IPS DF 19.7 (cell line): Measurements from ENCODE around the gene C12orf42.

Source experiments
- DNase-seq: peaks from one replicate; pipeline ENCODE4 v3.0.0-alpha.2; 2013; ENCODE audit warnings: low read depth, low spot score

Gene C12orf42

DNA sequence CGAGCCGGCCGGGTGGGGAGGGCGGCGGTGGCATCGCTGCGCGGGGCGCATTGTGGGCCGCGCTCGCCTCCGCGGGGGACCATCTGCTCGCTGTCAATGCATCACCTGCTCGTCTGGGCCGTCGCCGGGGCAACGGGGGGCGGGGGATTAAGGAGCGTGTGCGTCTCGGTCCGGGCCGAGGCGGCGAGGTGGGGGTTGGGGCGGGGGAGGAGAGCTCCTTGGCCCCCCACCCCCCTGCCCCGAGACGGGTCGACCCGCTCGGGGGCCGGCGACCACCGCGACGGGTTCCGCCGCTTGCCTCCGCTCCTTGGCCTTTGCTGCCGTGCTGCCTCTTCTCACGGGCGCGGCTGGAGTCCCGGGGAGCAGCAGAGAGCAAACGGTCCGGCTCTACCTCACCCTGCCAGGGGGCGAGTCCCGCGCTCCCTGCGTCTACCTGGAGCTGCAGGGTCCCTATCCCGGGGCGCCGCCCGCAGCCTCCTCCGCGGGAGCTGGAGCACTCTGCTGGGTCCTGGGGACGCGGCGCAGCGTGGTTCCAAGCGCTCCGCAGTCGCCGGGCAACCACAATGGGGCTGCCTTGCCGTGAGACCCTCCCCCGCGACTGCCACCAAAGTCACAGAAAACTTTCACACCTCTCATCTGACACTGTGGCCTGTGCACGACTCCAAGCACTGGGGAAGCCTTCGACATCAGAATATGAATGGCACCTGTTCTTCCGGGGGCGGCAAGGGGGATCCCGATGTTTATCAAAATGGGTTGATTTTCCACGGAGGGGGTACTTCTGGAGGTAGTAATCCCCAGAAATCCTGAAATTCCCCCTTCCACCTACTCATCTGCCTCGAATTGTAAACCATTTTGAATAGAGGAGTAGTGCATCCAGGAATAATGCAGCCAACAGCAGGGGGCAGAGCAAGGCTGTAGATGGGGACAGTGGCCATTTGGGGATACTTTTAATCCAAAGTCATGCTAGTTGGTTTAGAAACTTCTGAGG lies at the start of gene C12orf42:
Gene C12orf42 (minus strand): TSS at position 500 of the 988 bp plus-strand sequence. CDS start 17,542 bp downstream, outside the sequence.
- no peak for DNase-seq

DNA sequence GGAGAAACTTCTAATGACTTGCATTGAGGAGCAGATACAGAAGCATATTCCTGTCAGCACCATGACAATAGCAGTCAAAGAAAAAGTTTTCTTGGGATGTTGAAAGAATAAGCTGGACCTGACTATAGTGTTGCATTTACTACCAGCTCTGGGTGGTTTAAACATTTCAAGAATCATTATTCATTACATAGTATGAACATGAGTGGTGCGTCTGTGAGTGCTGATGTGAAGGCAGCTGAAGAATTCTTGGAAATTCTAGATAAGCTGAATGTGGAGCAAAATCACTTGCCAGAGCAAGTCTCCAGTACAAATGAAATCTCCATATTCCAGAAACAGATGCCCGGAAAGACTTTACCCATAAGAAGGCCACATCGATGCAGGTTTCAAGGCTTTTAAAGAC lies 46.3 kb upstream of the C12orf42 start:
- DNase-seq: no peak

DNA sequence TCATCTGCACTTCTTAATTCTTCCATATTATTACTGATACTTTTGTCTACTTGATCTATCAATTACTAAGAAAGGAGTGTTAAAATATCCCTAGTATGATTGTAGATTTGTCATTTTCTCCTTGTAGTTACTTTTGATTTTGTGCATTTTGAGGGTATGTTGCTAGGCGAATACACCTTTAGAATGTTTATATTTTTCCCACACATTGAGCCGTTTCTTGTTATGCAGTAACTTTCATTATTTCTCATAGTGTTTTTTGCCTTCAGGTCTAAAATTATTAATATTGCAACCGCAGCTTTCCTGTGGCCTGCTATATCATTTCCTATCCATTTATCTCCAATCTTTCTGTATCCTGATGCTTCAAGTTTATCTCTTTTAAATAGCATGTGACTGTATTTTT lies 44.6 kb upstream of the C12orf42 start:
- DNase-seq: no peak

DNA sequence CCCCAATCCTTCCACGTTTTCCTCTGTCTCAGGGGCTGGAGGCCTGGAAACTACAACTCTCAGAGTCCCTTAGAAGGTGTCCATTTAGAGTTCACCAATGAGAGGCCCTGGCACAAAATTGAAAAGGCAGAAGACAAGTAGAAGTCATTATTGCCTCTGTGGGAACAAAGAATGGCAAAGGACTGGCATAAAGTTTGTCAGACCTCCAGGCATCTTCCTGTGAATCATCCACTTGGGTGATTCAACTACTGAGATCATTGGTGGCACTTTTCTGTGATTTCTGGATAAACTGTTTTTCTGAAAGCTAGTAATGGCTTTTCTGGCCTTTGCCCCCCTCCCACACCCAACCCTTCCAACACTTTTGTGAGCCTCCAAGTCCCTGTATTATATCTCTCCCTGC lies 42.6 kb upstream of the C12orf42 start:
- no peak for DNase-seq

DNA sequence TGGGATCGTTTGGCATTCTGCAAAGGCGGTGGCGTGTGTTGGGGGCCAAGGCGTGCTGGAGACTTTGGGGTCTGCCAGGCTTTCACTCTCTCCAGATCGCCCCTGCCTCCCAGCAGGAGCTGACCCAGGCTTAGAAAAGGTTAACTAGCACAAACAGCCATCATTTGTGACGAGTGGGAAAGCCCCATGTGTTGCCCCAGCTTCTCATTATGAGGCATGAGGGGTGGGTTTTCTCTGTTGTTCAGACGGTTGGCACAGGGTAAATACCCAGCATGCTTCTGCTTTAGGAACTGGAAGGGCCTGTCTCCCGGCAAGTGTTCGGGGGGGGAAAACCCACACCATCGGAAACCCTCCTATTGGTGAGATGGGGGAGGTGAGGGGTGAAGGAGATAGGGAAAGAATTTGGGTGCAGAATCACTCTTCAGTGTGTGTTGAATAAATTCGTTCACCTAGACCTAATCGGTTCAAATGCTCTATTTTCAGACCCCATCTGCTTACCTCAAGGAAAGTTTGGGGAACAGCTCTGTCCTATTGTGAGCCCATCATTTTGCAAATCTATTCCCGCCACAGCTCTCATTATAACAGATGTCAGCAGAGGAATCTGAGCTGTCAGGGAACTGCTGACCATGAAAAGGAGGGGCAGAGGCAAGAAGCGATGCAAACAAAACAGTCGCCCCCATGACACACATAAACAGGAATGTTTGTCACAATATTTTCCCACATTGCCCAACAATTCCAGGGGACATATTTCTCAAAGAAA lies 34.7 kb upstream of the C12orf42 start:
- DNase-seq: no peak

DNA sequence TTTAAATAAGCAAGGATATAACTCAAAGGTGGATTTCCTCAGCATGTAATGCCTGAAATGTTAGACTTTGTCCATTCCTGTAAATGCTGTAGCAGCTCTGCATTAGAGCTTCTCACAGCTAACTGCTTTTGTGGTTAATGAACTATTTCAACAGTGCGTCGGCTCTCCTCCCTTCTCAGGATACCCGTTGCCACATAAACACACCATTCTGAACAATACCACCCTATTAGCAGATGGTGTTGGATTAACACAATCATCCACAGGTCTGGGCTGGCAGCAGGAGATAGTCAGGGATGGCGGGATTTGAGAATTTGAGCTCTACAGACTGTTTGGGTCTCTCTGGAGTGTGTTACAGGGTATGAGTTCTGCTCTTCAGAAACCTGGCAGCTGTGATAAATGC lies 33.5 kb upstream of the C12orf42 start:
- no peak for DNase-seq

DNA sequence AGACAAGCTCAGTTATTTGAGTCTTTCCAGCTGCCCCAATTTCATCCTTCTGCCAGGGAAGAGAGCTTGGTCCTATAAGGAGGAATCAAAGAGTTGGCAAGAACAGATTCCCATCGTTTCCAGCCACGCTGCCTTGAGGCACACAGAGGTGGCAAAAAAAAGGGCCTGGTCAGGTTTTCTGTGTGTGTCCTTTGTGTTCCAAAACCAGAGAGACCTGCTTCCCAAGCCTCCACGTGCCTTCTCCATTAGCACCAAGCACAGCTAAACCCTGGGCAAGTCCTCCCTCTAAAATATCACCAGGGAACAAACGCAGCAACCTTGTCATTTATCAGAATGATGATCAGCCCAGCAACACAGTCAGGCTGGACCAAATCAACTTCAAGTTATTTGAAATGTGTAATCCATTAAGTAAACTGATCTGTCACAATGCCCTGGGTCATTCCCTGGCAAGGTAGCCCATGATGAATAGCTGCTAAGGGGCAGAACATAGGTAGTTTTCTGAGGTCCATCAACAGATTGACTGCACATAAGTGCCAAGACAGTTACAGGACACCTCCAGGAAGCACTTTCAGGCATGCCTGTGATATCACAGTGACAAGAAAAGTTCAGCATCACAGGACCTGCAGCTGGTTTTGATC lies 28.6 kb upstream of the C12orf42 start:
- DNase-seq: no peak

DNA sequence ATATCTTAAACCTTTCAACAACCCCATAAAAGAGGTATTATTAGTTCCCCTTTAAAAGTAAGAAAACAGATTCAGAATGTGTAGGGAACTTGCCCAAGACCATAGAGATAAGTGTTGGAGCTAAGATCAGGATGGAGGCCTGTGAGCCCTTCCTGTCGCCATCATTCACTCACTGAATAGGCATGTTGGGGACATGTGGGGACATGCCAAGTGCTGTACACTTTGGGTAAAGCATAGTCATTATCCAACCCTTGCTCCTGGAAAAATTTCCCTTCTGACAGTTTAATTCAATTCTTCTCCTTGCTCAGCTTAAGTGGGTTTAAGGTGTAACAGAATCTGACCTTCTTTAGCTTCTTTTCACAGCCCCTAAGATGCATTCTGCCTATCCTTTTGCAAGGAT lies 28.0 kb upstream of the C12orf42 start:
- no peak for DNase-seq

DNA sequence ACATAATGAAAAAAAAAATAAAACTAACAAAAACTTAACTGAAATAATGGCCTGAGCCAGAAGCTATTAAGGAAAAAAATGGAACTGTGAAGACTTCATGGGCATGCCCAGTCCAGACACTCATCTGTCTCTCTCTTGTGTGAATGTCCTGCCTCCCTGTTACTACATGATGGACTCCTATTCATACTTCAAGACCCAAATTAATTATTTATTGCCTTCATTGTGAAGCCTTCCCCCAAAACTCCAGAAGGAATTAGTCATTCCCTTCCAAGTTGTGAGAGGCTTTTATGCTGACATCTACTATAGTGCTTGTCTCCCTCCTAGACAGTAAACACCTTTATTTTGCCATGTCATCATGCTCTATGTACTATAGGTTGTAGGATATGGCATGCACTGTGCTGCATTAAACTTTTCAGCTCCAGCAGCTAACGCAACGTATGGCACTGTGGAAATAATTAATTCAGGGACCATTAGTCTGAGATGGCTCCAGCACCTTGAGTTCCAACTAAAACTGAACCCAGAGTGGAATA lies 25.0 kb upstream of the C12orf42 start:
- no peak for DNase-seq

DNA sequence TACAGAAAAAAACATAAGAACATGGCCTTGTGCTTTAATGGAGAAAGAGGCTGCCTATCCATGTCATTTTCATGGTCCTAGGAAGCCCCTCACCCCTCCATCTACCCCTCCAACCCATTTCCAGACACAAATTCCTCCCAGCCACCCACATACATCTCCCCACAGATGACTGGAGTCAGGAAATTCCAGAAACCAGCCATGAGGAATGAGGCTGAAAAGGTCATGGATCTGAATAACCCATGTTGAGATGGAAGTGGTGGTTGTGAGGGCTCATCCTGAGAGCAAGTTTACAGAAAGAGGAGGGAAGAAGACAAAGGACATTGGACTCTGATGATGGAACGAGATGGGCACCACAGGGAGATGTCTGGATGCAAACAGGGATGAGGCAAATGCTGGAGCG lies 23.9 kb upstream of the C12orf42 start:
- no peak for DNase-seq

DNA sequence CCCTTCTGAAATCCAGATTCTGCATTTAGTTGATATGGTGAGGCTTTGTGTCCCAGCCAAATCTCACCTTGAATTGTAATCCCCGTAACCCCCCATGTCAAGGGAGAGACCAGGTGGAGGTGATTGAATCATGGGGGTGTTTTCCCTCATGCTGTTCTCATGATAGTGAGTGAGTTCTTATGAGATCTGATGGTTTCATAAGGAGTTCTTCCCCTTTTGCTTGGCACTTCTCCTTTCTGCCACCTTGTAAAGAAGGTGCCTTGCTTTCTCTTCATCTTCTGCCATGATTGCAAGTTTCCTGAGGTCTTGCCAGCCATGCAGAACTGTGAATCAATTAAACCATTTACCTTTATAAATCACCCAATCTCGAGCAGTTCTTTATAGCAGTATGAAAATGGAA lies 23.1 kb upstream of the C12orf42 start:
- DNase-seq: no peak

DNA sequence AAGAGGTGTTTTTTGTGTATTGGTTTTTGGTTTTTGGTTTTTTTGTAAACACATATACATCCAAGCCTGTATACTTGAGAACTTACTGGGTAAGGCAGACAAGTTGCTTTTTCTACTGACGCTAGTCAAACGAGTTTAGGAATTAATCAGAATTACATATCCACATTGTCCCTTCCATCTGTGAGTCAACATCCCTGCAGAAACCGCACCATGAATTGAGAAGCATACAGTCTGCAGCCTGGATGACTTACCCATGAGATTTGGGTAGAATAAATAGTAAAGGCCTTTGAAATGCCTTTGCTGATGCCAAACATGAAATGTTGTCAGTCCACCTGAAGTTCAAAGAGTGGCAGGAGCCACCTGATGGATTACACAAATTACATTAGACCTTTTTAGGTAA lies 21.4 kb upstream of the C12orf42 start:
- no peak for DNase-seq

DNA sequence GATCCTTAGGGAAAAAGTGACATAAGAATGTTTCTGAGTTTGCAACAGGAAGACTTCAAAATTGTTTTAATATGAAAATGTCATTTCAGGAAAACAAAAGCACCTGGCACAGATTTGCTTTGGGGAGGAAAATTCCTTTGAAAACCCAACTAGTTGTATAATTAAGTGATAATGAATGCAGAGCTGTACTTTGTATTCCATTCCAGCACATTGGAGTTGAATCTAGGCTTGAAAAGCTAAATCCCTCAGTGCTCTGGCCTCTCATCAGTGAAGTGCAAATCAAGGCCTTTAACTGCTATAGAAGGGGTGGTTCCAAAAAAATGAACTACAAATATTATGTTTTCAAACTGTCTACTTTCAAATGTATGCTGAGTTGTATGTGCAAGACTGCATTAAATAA lies 19.6 kb upstream of the C12orf42 start:
- DNase-seq: no peak

DNA sequence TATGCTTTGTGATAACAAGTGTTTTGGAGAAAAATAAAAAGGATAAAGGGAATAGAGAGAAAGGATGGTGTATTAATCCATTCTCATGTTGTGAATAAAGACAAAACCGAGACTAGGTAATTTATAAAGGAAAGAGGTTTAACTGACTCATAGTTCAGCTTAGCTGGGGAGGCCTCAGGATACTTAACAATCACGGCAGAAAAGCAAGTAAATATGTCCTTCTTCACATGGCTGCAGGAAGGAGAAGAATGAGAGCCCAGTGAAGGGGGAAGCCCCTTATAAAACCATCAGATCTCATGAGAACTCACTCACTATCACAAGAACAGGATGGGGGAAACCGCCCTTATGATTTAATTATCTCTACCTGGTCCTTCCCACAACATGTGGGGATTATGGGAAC lies 18.1 kb upstream of the C12orf42 start:
- DNase-seq: no peak

DNA sequence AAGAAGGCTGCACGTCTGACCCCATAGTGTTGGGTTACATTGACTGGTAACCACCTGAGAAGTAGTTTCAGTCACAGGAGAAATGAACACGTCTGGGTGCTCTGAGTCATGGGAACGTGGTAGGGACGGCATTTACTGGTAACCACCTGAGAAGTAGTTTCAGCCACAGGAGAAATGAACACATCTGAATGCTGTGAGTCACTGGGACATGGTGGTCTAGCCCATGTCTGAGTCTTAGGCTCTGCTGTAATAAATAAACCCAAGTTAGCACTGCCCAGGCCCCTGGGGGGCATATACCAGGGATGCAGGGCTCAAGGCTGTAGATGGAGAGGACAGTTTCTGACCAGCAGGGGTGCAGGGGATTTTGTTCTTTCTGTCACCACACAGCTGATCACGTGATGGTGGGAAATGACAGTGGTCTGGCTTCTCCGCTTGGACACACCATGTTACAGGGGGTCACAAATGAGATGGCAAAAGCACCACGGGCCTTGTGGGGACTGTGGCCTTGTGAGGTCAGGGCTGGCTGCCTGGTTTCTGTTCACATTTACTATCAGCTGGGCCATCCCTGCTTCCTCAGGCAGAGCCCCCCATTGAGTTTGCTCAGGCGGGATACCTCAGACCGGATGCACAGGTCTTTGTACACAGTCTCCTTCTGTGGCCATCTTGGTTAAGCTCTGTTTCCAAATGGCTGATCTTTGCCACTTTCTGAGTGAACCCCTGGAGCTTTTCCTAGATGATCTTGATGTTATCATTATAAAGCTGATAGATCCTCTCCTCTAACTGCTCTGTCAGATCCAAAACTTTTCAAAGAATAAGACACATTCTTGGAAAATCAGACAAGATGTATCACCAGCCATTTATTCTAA lies 9.8 kb upstream of the C12orf42 start:
- no peak for DNase-seq

DNA sequence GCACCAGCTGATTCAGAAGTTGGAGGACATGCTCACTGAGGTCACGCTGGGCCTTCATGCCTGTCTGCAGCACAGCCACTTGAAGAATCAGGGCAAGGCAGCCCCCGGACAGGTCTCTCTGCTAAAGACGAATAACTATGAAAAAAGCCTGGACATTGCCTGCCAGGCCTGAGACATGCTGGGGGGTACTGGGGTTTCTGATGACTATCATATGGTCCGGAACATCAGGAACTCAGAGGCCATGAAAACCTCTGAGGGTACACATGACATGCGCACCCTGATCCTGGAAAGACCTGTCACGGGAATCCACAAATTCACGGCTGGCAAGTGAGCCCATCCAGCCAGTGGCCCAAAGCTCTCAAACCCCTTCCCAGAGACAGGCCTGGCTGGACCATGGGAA lies 8.8 kb upstream of the C12orf42 start:
- DNase-seq: no peak

DNA sequence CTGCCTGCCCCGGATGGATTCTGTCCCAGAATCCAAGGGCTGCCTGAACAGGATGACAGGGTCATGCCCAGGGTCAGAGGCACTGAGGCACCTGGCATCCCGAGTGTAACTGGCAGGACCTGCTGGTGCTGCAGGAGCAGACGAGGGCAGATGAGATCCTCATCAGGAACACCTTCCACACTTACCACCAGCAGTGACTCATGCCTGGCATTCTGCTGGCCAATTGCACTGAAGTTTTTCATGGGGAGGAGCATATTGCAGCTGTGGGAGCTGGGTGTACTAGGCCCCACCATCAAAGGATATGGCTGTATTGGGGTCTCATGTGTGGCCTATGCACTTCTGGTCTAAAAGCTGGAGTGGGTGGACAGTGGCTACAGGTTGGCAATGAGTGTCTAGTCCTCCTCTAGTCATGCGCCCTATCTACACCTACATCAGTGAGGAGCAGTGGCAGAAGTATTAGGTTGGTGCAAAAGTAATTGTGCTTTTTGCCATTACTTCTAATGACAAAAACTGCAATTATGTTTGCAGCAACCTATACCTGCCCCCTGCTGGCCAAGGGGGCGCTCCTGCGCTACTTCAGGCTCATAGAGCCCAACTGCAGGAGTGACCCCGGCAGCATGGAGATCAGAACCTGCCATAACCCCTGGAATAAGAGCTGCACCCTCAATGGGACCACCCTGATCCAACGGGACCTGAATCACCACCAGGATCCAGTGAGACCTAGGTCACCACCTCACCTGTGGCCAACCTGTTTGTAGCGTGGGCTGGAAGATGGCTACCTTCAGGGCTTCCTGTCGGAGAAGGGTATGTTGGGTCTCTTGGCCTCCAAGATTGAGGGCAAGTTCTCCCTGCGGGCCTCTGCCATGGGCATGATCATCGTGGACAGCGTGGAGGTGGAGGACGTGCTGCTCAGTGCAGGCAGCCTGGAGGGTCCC lies 8.0 kb upstream of the C12orf42 start:
- DNase-seq: no peak

DNA sequence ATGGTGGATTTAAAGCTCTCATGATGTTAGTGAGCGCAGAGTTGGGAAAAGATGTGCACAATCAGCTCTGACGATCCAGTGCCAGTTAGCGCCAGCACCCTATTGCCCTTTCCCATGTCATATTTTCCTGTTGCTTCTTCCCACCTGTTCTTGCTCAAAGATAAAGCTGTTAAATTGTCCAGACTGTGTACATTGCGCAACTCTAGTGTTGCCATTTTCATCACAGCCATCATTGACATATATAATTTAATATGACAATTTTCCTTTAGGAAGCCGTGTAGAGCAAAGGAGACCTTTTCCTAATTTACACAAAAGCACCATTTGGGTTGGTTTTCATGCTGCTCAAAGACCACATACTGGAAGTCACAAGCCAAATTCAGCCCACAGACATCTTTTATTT lies 5.7 kb upstream of the C12orf42 start:
- DNase-seq: no peak

DNA sequence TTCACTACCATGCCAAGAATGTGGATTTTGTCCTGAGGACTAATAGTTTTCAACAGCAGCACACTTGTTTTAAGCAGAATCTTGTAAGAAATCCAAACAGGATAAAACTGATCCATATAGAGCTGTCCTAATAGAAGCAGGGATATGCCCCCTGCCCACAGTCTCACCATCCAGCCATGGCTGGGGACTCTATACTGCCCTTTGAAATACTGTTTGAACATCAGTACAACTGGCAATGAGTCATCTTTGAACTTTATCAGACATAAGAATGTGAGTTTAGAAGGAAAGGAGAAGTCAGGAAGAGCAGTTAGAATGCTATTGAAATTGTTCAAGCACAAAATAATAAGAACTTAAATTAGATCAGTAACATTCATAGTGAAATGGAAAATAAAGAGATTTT lies 3.8 kb upstream of the C12orf42 start:
- DNase-seq: no peak

DNA sequence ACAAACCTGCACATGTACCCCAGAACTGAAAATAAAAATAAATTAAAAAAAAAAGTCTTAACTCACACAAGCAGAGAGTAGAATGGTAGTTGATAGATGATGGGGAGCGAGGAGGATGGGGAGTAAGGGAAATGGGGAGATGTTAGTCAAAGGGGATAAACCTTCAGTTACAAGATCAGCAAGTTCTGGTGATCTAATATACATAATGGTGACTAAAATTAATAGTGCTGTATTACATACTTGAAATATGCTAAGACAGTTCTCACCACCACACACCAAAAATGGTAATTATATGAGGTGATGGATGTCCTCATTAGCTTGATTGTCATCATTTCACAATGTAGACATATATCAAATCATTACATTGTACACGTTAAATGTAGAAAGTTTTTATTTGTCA lies 3.2 kb upstream of the C12orf42 start:
- DNase-seq: no peak
